ENCODE measurements around the gene NME4. TPM values are rescaled to one million over a fixed set of nuclear protein-coding genes. Genes with fewer than 3 reads are reported as not detected.

NME4 gene
- polyA plus RNA-seq, 3 donors = 108 to 146 (median 134) TPM

DNA sequence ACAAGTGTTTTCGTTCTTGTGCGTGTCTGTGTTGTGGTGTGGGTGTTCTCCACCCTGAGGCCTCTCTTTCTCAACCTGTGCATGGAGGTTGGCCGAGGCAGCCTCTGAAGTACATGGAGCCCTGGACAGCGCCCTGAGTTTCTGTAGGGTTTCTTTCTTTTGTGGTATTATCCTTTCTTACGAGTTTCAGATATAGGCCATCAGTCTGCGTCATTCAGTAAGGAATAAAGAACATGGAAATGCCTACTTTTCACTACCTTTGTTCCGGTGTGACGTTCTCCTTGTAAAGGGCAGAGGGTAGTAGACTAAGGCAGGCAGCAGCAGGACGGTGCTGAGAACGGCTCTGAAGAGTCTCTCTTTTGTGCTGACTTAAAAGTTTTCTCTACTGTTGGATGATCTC is 47.0 kb downstream of the NME4 start:
- no peak for DNase-seq (ENCODE audit: extremely low read depth in 1 of 11, low read depth in 9 of 11, low spot score in 4 of 11)

- DNase-seq (ENCODE audit: extremely low read depth in 1 of 11, low read depth in 9 of 11, low spot score in 4 of 11) = no peak
These were observed 48.6 kb downstream of the NME4 start for GRCh38 chr16:445566-445965.

Other genes with a start within 250 kb of the NME4 start
- gene HBZ, start 244.6 kb upstream of the NME4 start, polyA plus RNA-seq (ENCODE audit: insufficient read length in 3 of 3) = 1 to 10 TPM in 2 of 3 donors, not detected in 1; 1.4 to 1.6 TPM
- 1 to 10 TPM; 5.0 to 5.2 (median 5.0) TPM for gene HBM, start 231.2 kb upstream of the NME4 start, polyA plus RNA-seq (ENCODE audit: insufficient read length in 3 of 3)
- 1,000 to 10,000 TPM in 2 of 3 donors, 100 to 1,000 TPM in 1; 873 to 1,661 (median 1,303) TPM for gene HBA2, start 224.3 kb upstream of the NME4 start, polyA plus RNA-seq (ENCODE audit: insufficient read length in 3 of 3)
- 1,000 to 10,000 TPM in 1 of 3 donors, 100 to 1,000 TPM in 2; 591 to 1,202 (median 749) TPM for gene HBA1, start 220.5 kb upstream of the NME4 start, polyA plus RNA-seq (ENCODE audit: insufficient read length in 3 of 3)
- gene HBQ1, start 216.7 kb upstream of the NME4 start, polyA plus RNA-seq (ENCODE audit: insufficient read length in 3 of 3) = under 1 TPM; 0.67 to 0.98 (median 0.78) TPM
- gene LUC7L, start 167.8 kb upstream of the NME4 start, polyA plus RNA-seq (ENCODE audit: insufficient read length in 3 of 3) = 100 to 1,000 TPM; 120 to 175 (median 128) TPM
- gene FAM234A, start 162.4 kb upstream of the NME4 start, polyA plus RNA-seq (ENCODE audit: insufficient read length in 3 of 3) = 10 to 100 TPM; 72.6 to 86.1 (median 82.5) TPM
- gene RGS11, start 121.3 kb upstream of the NME4 start, polyA plus RNA-seq (ENCODE audit: insufficient read length in 3 of 3) = 1 to 10 TPM in 2 of 3 donors, under 1 TPM in 1; 0.89 to 2.2 (median 2.0) TPM
- 1 to 10 TPM; 1.3 to 6.1 (median 2.6) TPM for gene ARHGDIG, start 116.6 kb upstream of the NME4 start, polyA plus RNA-seq (ENCODE audit: insufficient read length in 3 of 3)
- gene PDIA2, start 114.0 kb upstream of the NME4 start, polyA plus RNA-seq (ENCODE audit: insufficient read length in 3 of 3) = 1 to 10 TPM in 2 of 3 donors, under 1 TPM in 1; 0.73 to 2.5 (median 1.6) TPM
- 10 to 100 TPM; 14.1 to 23.7 (median 22.2) TPM for gene AXIN1, start 44.5 kb upstream of the NME4 start, polyA plus RNA-seq (ENCODE audit: insufficient read length in 3 of 3)
- 10 to 100 TPM; 55.3 to 90.5 (median 65.3) TPM for gene MRPL28, start 26.7 kb upstream of the NME4 start, polyA plus RNA-seq (ENCODE audit: insufficient read length in 3 of 3)
- gene PGAP6, start 15.2 kb upstream of the NME4 start, polyA plus RNA-seq (ENCODE audit: insufficient read length in 3 of 3) = 10 to 100 TPM; 56.7 to 71.2 (median 60.6) TPM
- 10 to 100 TPM; 20.7 to 47.6 (median 21.2) TPM for gene DECR2, start 4.7 kb downstream of the NME4 start, polyA plus RNA-seq (ENCODE audit: insufficient read length in 3 of 3)
- gene RAB11FIP3, start 28.4 kb downstream of the NME4 start, polyA plus RNA-seq (ENCODE audit: insufficient read length in 3 of 3) = 100 to 1,000 TPM in 2 of 3 donors, 10 to 100 TPM in 1; 96.3 to 159 (median 104) TPM
- 10 to 100 TPM; 23.2 to 37.7 (median 35.0) TPM for gene CAPN15, start 130.5 kb downstream of the NME4 start, polyA plus RNA-seq (ENCODE audit: insufficient read length in 3 of 3)
- 10 to 100 TPM in 2 of 3 donors, 1 to 10 TPM in 1; 5.7 to 14.0 (median 14.0) TPM for gene PRR35, start 163.2 kb downstream of the NME4 start, polyA plus RNA-seq (ENCODE audit: insufficient read length in 3 of 3)
- 1 to 10 TPM; 5.1 to 8.9 (median 8.1) TPM for gene NHLRC4, start 169.8 kb downstream of the NME4 start, polyA plus RNA-seq (ENCODE audit: insufficient read length in 3 of 3)
- gene PIGQ, start 172.8 kb downstream of the NME4 start, polyA plus RNA-seq (ENCODE audit: insufficient read length in 3 of 3) = 10 to 100 TPM; 49.0 to 82.6 (median 66.2) TPM
- 10 to 100 TPM; 14.3 to 32.5 (median 23.6) TPM for gene RAB40C, start 192.9 kb downstream of the NME4 start, polyA plus RNA-seq (ENCODE audit: insufficient read length in 3 of 3)
- gene WFIKKN1, start 233.8 kb downstream of the NME4 start, polyA plus RNA-seq (ENCODE audit: insufficient read length in 3 of 3) = 1 to 10 TPM; 1.3 to 2.0 (median 2.0) TPM
- 10 to 100 TPM; 39.3 to 62.6 (median 60.9) TPM for gene METTL26, start 239.1 kb downstream of the NME4 start, polyA plus RNA-seq (ENCODE audit: insufficient read length in 3 of 3)
- gene MCRIP2, start 244.6 kb downstream of the NME4 start, polyA plus RNA-seq (ENCODE audit: insufficient read length in 3 of 3) = 10 to 100 TPM; 10.2 to 31.8 (median 22.6) TPM